Dendritic cell treated with granulocyte-macrophage colony-stimulating factor and Interleukin-4, amounts not matched to agents 40 ng/mL and 50 ng/mL, for 4 days (primary cell): ENCODE data around the gene PAX1.

ENCODE experiments used
- H3K27ac Mint-ChIP-seq: one replicate; pipeline ENCODE4 v1.8.0; 2022; ENCODE audit warnings: mild to moderate bottlenecking, mixed read lengths
- H3K27me3 Mint-ChIP-seq: one replicate; pipeline ENCODE4 v1.8.0; 2022; ENCODE audit warnings: mild to moderate bottlenecking, mixed read lengths
- H3K36me3 Mint-ChIP-seq: one replicate; pipeline ENCODE4 v1.8.0; 2022; ENCODE audit warnings: low read depth, mixed read lengths
- H3K4me1 Mint-ChIP-seq: one replicate; pipeline ENCODE4 v1.8.0; 2022; ENCODE audit warnings: low read depth, mixed read lengths
- H3K4me3 Mint-ChIP-seq: one replicate; pipeline ENCODE4 v1.8.0; 2022; ENCODE audit warnings: mild to moderate bottlenecking, moderate library complexity, mixed read lengths
- H3K9me3 Mint-ChIP-seq: one replicate; pipeline ENCODE4 v1.8.0; 2022; ENCODE audit warnings: mixed read lengths
- intact Hi-C: fragments of 100-400 bp; cut with micrococcal nuclease; formaldehyde crosslinking; loops from one replicate; pipeline ENCODE4 v1.15.0; 2022

The PAX1 gene

GRCh38 chr20:21708738-21709534, 3.5 kb downstream of the PAX1 start:
- intact Hi-C loops: no loop called here

GRCh38 chr20:21709535-21709904, 4.1 kb downstream of the PAX1 start:
- intact Hi-C loops: no loop called here

More at GRCh38 chr20:21708738-21709534, 3.5 kb downstream of the PAX1 start:
- Mint-ChIP-seq H3K9me3 (no peaks in the 10 kb centered on the region), H3K27me3 (peaks cover 84% of the 10 kb centered on the region), H3K4me3 (no peak overlapping the region), H3K27ac (no peak overlapping the region), H3K36me3 (no peaks in the 10 kb centered on the region), H3K4me1 (no peaks in the 10 kb centered on the region)

GRCh38 chr20:21710341-21710740, 4.9 kb downstream of the PAX1 start:
- Mint-ChIP-seq H3K27ac (no peak overlapping the region), H3K9me3 (no peaks in the 10 kb centered on the region), H3K4me3 (no peak overlapping the region), H3K4me1 (no peaks in the 10 kb centered on the region), H3K36me3 (no peaks in the 10 kb centered on the region), H3K27me3 (peaks cover 84% of the 10 kb centered on the region)
- intact Hi-C loops: no loop called here

More at GRCh38 chr20:21709535-21709904, 4.1 kb downstream of the PAX1 start:
- no peaks in the 10 kb centered on the region for H3K4me1 Mint-ChIP-seq
- H3K4me3 Mint-ChIP-seq: no peak overlapping the region
- H3K9me3 Mint-ChIP-seq: no peaks in the 10 kb centered on the region
- H3K27ac Mint-ChIP-seq: no peak overlapping the region
- H3K36me3 Mint-ChIP-seq: no peaks in the 10 kb centered on the region
- H3K27me3 Mint-ChIP-seq: peaks cover 84% of the 10 kb centered on the region

- H3K4me3 Mint-ChIP-seq: no peak overlapping the region
- H3K9me3 Mint-ChIP-seq: no peaks in the 10 kb centered on the region
- H3K36me3 Mint-ChIP-seq: no peaks in the 10 kb centered on the region
- intact Hi-C loops: no loop called here
- H3K27me3 Mint-ChIP-seq: peaks cover 86% of the 10 kb centered on the region
- H3K27ac Mint-ChIP-seq: no peak overlapping the region
- H3K4me1 Mint-ChIP-seq: no peaks in the 10 kb centered on the region
Measured at GRCh38 chr20:21710863-21711431, 5.5 kb downstream of the PAX1 start.

- Mint-ChIP-seq H3K4me1 (no peaks in the 10 kb centered on the region), H3K4me3 (no peak overlapping the region), H3K9me3 (no peaks in the 10 kb centered on the region), H3K36me3 (no peaks in the 10 kb centered on the region), H3K27me3 (peaks cover 84% of the 10 kb centered on the region), H3K27ac (no peak overlapping the region)
- intact Hi-C loops: no loop called here
Measured at GRCh38 chr20:21712443-21713059, 7.1 kb downstream of the PAX1 start.

- H3K4me3 Mint-ChIP-seq: no peak overlapping the region
- intact Hi-C loops: no loop called here
- H3K27ac Mint-ChIP-seq: no peak overlapping the region
- peaks cover 80% of the 10 kb centered on the region for H3K27me3 Mint-ChIP-seq
- no peaks in the 10 kb centered on the region for H3K9me3 Mint-ChIP-seq
- no peaks in the 10 kb centered on the region for H3K4me1 Mint-ChIP-seq
- H3K36me3 Mint-ChIP-seq: no peaks in the 10 kb centered on the region
Measured at GRCh38 chr20:21713470-21713869, 8.0 kb downstream of the PAX1 start.

GRCh38 chr20:21713901-21714296, 8.4 kb downstream of the PAX1 start:
- Mint-ChIP-seq H3K27ac (no peak overlapping the region), H3K9me3 (no peaks in the 10 kb centered on the region), H3K36me3 (no peaks in the 10 kb centered on the region), H3K27me3 (peaks cover 76% of the 10 kb centered on the region), H3K4me1 (no peaks in the 10 kb centered on the region), H3K4me3 (no peak overlapping the region)
- intact Hi-C loops: no loop called here

- H3K4me3 Mint-ChIP-seq: no peak overlapping the region
- no peaks in the 10 kb centered on the region for H3K9me3 Mint-ChIP-seq
- H3K27me3 Mint-ChIP-seq: peaks cover 73% of the 10 kb centered on the region
- no peak overlapping the region for H3K27ac Mint-ChIP-seq
- intact Hi-C loops: no loop called here
- H3K4me1 Mint-ChIP-seq: no peaks in the 10 kb centered on the region
- no peaks in the 10 kb centered on the region for H3K36me3 Mint-ChIP-seq
Measured at GRCh38 chr20:21714297-21715192, 9.1 kb downstream of the PAX1 start.

- no peaks in the 10 kb centered on the region for H3K36me3 Mint-ChIP-seq
- H3K4me3 Mint-ChIP-seq: no peak overlapping the region
- no peaks in the 10 kb centered on the region for H3K4me1 Mint-ChIP-seq
- intact Hi-C loops: no loop called here
- no peaks in the 10 kb centered on the region for H3K9me3 Mint-ChIP-seq
- H3K27ac Mint-ChIP-seq: no peak overlapping the region
- peaks cover 66% of the 10 kb centered on the region for H3K27me3 Mint-ChIP-seq
Measured at GRCh38 chr20:21715193-21715881, 9.9 kb downstream of the PAX1 start.

- no peaks in the 10 kb centered on the region for H3K36me3 Mint-ChIP-seq
- peaks cover 36% of the 10 kb centered on the region for H3K27me3 Mint-ChIP-seq
- intact Hi-C loops: no loop called here
Measured at GRCh38 chr20:21719592-21720214, 14.2 kb downstream of the PAX1 start.

GRCh38 chr20:21725892-21726291, 20.4 kb downstream of the PAX1 start:
- intact Hi-C loops: no loop called here
- H3K9me3 Mint-ChIP-seq: no peaks in the 10 kb centered on the region
- no peaks in the 10 kb centered on the region for H3K36me3 Mint-ChIP-seq

More at GRCh38 chr20:21719592-21720214, 14.2 kb downstream of the PAX1 start:
- Mint-ChIP-seq H3K9me3 (no peaks in the 10 kb centered on the region), H3K27ac (no peak overlapping the region), H3K4me1 (no peaks in the 10 kb centered on the region), H3K4me3 (no peak overlapping the region)

GRCh38 chr20:21729316-21729715, 23.9 kb downstream of the PAX1 start:
- intact Hi-C loops: no loop called here
- no peaks in the 10 kb centered on the region for H3K27me3 Mint-ChIP-seq
- no peak overlapping the region for H3K27ac Mint-ChIP-seq
- no peak overlapping the region for H3K4me3 Mint-ChIP-seq
- no peaks in the 10 kb centered on the region for H3K36me3 Mint-ChIP-seq
- H3K9me3 Mint-ChIP-seq: no peaks in the 10 kb centered on the region
- H3K4me1 Mint-ChIP-seq: no peaks in the 10 kb centered on the region

More at GRCh38 chr20:21725892-21726291, 20.4 kb downstream of the PAX1 start:
- no peak overlapping the region for H3K4me3 Mint-ChIP-seq
- H3K27me3 Mint-ChIP-seq: no peaks in the 10 kb centered on the region
- no peak overlapping the region for H3K27ac Mint-ChIP-seq
- no peaks in the 10 kb centered on the region for H3K4me1 Mint-ChIP-seq

- no peak overlapping the region for H3K27ac Mint-ChIP-seq
- intact Hi-C loops: no loop called here
Measured at GRCh38 chr20:21739161-21739560, 33.7 kb downstream of the PAX1 start.

More at GRCh38 chr20:21739161-21739560, 33.7 kb downstream of the PAX1 start:
- H3K27me3 Mint-ChIP-seq: no peaks in the 10 kb centered on the region
- H3K4me3 Mint-ChIP-seq: no peak overlapping the region
- no peaks in the 10 kb centered on the region for H3K36me3 Mint-ChIP-seq
- H3K4me1 Mint-ChIP-seq: no peaks in the 10 kb centered on the region
- peaks cover 11% of the 10 kb centered on the region for H3K9me3 Mint-ChIP-seq
